NCI-H1417 treated with DMSO at 0.1 percent for 48 hours (cell line): ENCODE results near the gene METTL24.

Experiments
- DNase-seq: peaks from one replicate; lab custom pipeline; 2025; lab: John Stamatoyannopoulos, UW

Gene METTL24

DNA sequence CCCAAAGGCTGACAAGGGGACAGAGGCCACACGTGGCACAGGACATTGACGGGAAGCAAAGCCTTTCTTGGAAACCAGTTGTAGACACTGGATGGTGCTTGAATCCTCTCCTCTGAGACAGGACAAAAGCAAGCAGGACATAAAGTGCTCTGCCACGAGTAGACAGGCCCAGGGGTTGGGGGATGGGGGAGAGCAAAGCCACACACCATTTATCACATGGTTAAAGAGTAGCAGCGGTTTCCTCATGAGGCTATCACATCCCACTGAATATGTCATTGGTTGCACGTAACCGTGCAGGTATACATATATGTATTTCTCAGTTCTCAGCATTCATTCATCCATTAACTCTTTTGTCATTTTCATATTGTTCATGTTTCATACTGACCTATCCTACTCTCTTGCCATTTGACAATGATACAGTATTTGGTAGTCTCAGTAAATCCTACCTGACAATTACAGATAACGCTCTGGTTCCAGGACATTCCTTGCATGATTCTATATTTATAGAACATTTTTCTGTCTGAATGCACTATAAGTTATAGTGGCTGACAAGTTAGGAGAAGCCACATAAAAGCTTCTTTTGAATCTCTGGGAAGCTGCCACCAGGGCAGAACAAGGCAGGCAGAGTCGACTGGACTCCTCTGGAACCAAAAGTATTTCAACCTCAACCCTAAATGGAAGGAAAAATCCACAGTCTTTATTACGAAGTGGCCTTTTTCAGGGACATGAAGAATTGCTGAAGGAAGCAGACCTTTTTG is 23.5 kb downstream of the METTL24 start:
- DNase-seq = no peak

DNA sequence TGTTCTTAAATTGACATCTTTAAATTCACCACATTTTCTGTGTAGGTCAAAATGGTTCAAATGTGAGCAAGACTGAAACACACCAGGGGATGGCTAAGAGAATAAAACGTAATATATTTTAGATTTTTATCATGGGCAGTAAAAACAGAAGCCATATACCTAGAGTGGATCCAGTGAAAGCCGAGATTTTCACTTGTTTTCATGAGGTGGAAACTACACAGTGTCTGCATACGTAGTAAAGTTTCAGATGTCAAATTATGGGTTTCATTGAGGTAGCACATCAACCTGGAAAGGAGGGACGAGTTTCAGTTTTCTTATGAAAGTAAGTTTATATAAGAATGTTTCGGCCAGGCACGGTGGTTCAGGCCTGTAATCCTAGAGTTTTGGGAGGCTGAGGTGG is 25.9 kb downstream of the METTL24 start:
- DNase-seq = no peak

DNA sequence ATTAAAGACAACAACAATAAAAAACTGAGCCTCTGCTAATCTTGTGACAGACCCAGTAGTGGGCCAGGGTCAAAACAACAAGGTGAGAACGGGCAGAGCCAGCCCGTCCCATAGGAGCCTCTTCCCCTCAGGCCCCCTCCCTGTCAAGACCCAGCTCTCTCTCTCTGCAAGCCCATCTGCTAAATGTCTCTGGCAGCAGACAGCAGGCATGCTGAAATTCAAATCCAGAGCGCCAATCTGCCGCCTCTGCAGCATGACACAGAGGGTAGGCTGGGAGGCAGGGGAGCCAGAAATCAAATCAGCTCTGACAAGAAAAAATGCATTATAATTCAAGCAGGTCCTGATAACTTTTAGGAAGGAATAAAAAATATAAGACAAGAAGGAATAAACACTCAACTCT is 26.3 kb downstream of the METTL24 start:
- DNase-seq = no peak

DNA sequence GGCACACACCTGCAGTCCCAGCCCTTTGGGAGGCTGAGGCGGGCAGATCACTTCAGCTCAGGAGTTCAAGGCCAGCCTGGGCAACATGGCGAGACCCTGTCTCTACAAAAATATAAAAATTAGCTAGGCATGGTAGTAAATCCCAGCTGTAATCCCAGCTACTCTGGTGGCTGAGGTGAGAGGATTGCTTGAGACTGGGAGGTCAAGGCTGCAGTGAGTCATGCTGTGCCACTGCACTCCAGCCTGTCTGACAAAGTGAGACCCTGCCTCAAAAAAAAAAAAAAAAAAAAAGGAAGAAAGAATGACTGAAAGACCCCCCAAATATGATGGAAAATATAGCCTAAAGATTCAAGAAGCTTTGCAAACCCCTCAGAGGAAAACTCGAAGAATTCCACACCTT is 26.8 kb downstream of the METTL24 start:
- no peak for DNase-seq

DNA sequence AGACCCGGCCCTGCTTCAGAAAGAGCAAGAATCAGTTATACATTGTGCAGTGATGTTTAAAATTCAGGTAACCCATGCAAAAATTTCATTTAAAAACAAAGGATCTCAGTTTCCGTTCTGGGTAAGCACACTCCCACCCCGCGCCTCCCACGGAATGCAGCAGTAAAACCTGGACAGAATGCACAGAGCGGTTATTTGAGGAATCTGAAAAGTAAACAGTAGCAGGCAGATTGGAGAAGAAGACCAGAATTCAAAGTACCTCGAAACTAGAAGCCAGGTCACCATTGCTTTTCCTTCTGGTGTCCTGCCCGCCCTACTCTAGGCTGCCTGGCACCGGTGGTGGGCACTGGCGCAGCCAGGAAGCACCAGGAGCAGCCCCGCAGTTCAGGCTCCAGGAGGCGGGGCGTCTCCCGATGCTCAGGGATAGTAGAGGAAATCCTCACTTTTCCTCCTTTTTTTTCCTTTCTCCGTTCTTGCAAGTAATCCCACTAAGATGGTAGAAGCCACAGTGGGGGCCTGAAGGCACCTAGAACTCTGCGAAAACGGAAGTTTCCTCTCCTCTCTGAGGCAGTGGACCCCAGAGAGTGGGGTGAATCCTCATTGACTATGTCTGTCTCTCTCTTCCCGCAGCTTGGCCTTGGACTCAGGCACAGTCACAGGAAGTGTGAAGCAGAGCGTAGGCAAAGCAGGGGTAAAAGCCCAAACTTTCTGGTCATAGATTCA is 28.3 kb downstream of the METTL24 start:
- DNase-seq = no peak

DNA sequence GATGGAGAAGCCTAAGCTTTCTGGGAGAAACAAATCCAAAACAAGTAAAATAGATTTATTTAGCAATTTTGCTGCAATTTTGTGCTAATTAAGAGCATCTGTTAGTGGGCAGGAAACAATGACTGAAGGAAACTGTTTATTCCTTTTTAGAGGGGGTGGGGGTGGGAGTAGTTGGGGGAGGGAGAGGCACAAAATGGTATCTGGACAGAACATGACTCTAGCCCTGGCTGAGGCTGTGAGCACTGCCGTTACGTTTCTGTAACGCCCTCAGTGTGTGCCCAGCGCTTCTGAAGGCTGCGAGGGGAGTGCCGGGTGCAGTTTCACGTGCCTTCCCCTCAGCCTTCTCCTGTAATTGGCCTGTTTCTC is 28.8 kb downstream of the METTL24 start:
- no peak for DNase-seq

DNA sequence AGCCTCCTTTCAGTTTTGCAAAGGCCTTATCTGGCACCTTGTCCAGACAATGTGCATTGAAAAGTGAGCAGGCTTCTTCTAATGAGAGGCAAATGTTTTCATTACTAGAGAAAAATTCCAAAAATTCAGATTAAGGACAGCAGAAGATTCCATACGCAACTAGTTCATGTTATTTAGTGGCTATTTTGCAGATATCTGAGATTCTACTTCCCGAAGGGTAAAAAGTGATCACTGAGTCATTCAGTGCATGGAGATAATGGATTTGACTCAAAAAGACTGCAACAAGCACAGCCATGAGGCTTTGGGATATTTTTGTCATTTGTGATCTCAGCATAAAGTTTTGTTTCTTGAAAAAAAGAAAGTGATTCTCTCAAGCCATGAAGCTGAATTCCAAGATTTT is 29.9 kb downstream of the METTL24 start:
- no peak for DNase-seq

DNA sequence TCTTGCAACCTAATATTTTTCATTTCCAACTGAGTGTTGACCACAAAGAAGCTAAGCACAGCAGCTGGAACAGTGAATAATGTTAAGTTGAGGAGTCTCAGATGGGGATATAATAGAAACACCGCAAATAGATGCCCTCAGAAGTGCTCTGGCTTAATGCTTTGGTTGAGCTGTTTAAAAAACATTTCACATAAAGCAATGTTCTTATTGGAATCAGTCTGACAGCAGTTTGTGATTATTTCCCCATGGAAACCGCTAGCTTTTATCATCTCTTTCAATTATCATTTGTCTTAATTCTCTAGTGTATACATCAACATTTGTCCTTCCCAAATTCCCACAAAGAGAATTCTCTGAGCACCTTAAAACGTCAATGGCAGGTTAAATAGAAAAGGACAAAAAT is 30.8 kb downstream of the METTL24 start:
- no peak for DNase-seq

DNA sequence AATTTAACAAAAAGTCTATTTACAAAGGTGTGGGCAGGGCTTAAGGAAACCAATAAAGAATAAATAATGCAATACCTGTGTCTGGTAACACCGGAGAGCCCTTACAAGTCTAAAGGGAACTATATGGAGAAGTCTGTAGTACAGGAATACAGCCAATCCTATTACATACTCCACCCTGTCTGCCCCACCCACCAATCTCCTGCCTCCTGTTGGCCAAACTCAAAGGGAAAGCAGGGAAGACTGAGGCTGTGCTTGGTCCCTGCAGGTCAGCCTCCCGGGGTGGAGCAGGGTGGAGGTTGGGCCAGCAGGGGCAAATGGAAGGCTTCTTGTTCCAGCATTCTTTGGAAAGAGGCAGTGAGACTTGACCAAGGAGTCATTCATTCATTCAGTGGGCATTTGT is 31.5 kb downstream of the METTL24 start:
- no peak for DNase-seq

DNA sequence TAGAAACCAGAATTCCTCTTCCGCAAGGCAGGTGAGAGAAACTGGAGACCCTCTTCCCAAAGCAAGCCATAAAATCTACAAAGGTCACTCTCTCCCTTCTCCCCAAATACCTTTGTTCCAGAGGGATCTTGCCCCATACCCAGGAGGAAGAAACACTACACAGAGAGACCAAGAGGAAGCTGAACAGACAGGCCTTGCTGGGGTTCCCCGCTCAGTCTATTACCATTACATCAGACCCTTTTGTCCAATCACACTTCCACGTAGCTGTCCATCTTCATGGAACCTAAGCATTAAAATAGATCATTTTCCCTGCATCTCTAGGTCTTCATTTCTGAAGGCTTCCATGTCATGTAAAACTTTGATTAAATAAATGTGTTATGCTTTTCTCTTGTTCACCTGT is 32.1 kb downstream of the METTL24 start:
- DNase-seq = no peak

DNA sequence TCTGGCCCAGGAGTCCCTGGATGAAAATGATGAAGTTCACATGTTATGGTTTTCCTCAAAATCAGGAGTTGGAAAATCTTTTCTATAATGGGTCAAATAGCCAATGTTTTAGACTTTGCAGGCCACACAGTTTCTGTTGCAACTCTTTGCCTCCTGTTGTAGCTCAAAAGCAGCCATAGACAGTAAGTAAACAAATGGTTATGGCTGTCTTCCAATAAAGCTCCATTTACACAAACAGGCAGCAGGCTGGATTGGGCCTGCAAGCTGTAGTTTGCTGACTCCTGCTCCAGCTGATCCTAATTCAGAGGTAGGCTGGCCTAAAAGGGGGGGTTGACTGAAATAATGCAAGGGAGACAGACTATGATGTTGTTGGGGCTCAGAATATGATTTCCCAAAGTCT is 33.0 kb downstream of the METTL24 start:
- no peak for DNase-seq

DNA sequence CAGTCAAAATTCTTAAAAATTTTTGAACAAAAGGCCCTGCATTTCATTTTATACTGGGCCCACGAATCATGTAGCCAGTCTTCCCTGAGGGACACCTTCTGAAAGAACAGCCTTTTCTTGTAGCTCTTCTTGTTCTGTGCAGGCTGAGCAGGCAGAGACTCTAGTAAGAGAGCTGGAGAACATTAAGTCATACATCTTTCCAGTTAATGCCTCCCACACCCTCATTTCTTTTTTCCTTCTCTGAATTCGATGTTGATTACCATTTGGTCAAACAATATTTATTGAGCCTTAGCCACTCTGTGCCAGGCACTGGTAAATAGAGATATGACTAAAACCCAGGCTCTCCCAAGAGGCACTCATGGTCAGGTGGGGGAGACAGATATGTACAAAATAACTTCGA is 33.6 kb downstream of the METTL24 start:
- no peak for DNase-seq

DNA sequence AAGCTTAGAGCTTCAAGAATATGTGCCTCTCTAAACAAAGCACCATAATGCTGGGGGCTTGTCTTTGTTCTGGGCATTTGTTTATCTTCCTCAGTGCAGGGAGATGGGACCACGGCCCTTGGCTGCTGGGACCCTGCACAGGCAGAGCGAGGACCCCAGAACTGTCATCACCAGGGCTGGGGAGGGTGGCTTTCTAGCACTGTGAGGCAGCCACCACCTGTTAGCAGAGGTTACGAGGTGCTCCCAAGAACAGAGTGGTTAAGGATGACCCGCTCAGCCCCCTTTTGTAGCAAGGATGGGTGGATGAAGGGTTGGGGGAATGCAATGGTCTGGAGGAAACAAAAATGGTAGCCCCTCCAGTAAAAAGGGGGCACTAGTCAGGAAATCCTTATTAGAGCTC is 34.9 kb downstream of the METTL24 start:
- DNase-seq = no peak

DNA sequence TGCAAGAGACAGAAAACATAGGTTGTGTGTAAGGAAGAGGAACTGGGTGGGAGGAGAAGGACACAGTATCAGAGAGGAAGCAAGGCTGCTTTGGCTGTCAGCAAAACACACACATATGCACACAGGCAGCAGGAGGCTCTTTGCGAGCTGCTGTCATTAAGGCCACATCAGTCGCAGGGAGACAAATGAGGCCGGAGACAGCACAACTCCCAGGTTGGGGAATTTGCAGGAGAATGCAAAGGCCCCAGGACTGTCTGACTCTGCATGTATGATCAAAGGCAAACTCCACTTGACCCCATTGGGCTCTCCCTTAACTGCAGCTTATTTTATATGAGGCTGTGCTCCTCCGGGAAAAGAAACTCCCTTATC is 35.3 kb downstream of the METTL24 start:
- no peak for DNase-seq

DNA sequence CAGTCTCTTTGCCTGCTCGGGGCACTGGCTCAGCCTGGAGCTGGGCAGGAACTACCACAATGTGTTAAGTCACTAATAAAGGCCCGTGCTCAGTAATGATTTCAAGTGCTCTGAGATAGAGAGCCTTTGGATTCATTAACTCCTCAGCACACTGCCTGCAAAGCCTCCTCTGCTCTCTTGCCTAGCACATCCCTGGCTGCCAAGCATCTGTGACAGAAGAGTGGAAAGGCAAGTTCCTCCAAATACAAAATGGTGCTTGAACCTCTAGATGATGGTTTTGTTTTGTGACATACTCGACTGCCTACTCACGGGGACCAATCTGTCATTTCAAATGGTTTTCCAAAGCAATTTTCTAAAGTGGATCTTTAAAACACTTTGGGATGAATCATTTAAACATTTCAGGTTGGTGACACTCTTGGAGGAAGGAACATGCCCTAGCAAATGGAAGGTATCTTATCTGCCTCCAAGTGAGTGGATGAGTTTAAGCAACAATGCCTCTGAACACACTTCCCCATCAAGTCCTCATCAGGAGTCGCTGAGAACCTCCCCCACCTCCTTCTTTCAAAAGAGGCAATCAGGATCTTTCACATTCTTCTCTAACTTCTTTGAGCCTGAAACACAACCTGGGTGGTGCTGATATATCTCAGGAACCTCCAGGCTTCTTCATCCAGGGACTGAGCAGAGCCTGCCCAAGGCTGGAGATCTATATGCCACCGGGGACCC is 35.8 kb downstream of the METTL24 start:
- DNase-seq = no peak

DNA sequence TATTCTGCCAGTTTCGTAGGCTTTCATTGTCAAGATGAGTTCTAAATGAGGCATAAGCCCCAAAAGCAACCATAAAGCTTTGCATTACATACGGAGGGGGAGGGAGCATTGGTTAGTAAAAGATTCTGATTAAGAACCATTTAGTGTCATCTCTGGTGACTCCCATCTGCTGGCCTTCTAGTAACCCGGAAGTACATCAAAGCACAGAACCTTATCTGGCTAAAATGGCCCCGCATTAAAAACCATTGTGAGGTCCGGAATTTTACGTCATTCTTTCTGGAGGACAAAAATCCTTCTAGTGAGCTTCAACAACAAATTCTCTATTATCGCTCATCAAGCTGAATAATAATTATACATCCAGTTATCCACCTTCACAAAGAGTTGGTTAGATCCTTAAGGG is 37.8 kb downstream of the METTL24 start:
- DNase-seq = no peak

DNA sequence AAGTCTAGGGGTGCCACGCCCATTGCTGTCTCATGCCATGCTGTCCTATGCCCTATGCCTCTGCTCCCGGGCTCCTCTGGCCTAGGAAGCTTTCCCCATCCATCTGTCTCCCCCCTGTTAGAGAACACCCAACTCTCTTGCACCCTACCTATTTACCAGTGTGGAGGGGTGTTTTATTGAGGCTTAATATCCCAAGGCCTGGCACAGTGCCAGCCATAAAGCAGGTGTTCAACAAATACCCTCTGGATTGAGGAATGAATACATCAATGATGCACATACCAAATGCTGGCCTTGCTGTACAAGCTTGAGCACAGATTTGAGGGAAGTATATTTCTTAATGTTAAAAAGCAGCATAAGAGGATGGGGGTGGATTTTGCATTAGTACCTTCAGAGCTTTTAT is 38.3 kb downstream of the METTL24 start:
- no peak for DNase-seq

DNA sequence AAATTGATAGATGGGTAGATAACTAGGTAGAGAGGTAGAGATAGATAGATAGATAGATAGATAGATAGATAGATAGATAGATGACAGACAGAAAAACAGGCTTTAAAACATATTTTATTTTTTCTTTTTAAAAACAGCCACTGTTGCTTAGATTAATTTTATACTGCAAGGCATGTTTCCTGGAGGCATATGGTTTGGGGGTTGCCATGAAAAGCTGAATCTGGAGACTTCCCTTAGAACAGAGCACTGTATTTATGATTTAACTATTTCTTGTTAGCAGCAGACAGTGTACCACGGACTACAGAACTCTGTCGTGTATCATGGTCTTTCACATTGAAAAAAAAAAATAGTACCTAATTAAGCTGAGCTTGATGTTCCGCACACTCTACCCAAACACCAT is 38.8 kb downstream of the METTL24 start:
- DNase-seq = no peak

DNA sequence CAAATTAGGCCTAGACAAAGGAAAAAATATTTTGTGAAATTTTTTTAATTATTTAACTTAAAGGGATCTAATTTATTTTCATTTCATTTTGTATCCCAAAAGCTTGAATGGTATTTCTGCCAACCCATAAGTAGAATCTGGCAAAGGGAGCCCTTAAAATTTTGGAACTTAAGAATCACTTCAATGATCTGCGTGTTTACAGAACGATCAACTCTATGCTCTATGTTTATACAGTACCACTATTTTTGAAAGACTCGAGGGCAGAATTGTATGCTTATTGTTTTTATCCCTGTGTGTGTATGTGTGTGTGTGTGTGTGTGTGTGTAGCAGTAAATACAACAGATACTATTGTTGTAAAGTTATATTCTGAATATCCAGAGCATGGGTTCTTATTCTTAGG is 39.2 kb downstream of the METTL24 start:
- no peak for DNase-seq

DNA sequence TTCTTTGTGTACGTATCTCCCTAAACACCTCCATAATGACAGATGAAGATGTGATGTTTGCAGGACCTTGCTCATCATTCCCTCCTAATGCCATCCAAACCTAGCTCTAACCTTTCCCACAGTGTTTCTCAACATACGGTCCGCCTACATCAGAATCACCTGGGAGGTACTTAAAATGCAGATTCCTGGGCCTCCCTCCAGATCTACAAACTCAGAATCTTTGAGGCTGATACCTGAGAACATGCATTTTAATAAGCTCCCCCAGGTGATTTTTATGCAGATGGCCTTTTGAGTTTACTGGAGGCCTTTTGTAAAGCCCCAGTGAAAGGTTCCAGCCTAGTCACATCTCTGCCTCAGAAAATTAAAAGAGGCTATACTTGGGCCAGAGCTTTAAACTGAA is 40.5 kb downstream of the METTL24 start:
- DNase-seq = no peak

DNA sequence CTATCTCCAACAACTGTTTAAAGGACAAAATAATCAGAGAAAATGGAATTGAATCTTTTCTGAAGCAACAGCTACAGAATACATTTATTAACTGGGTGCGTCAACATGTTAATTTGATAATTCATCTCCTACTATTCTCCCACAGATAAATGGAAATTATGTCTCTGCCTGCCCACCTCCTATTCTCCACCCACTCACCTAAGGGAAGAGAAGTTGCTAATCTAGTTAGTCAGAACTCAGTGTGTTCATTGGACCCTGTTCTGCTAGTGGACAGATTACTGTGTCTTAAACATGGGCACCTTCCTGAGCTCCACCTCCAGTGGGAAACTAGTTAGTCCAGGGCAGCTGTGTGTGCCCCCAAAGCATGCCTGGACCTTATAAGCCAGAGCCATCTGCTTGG is 41.0 kb downstream of the METTL24 start:
- no peak for DNase-seq

DNA sequence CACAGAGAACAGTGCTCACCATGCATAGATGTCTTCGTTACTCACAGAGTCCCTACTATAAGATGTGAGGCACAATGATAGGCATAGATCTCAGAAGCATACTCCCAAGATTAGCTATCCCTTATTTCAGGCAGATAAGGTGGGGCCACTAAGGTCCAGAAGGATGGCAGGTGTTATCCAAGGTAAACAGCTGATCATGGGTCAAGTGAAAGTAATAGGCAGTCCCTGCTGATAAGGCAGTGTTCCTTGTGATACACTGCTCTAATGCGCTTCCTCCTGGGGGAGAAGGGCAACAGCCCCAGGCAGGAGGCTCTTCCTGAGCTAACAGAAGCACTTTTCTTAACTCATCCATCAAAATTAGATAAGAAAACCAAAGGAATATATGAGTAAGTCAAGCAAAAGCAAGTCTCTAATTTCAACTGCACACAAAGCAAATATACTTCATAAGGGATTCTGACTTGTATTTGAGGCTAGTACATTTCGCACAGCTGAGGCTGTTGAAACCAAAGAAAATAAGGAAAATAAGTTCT is 42.2 kb downstream of the METTL24 start:
- DNase-seq = no peak

DNA sequence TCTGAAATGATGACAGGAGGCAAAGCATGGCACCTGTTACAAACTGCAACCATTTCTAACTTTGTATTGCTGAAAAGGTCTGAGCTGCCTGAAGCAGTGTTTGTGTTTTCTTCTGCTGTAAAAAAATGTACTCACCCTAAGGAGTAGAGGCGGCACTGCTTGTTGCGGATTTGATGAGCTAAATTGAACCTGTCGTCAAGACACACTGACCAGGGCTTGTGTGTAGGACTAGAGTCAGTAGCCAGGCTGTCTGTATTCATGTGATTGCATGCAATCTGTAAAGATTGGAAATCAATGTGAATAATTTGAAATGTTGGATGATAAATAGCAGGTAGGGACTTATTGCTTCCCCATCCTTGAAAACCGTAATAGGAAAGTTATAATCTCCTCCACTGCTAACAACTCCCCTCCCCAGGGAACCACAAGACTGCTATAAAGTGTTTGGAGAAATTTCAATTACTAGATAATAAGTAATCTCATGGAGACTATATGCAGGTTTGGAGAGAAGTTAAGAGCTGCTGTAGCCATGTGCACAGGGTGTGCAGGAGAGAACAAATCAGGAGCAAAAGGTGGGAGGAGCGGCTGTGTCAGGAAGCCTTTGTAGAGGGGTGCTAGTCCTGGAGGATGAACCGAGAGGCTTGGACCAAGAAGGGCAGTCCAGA is 42.8 kb downstream of the METTL24 start:
- DNase-seq = no peak
